Endothelial cell of umbilical vein (primary cell): ENCODE data around the gene CASR. TPM values are rescaled to one million over a fixed set of nuclear protein-coding genes. Genes with fewer than 3 reads are reported as not detected.

ENCODE experiments used
- BruUV-seq: library from RNA; stranded (reverse); fragments of 400-500 nt; replicated peaks from 2 replicates; lab custom pipeline; 2021; lab: Mats Ljungman, UMichigan
- CTCF ChIA-PET: fragments of 300-600, 350-600 bp; sonication (Branson Sonifier 250); formaldehyde crosslinking; loops from one replicate; lab custom pipeline; 2021; ENCODE audit warnings: antibody characterized with exemption, inconsistent platforms; lab: Charles Lee
- POLR2A ChIA-PET: fragments of 300-600, 350-600 bp; sonication (Branson Sonifier 250); formaldehyde crosslinking; loops from one replicate; lab custom pipeline; 2021; ENCODE audit warnings: antibody characterized with exemption, inconsistent platforms; lab: Charles Lee
- DNase-seq: peaks from one replicate; pipeline ENCODE4 v3.0.0-alpha.2; 2011; ENCODE audit warnings: low read depth, low spot score
- FAIRE-seq: peaks from 2 replicates; lab custom pipeline; 2011; peaks lifted over from hg19 to GRCh38; lab: Jason Lieb, UNC
- H2AFZ ChIP-seq: 2 replicates; pipeline ENCODE4 v1.6.0; 2012; ENCODE audit warnings: low read depth, low read length, control low read depth, inconsistent platforms
- H3K27ac ChIP-seq: 2 replicates; pipeline ENCODE4 v1.5.1; 2011; ENCODE audit warnings: low read depth, mild to moderate bottlenecking, control low read depth, low read length, moderate library complexity; ENCODE audit not compliant: insufficient read depth
- H3K27me3 ChIP-seq, 2 experiments: 2 replicates each; pipeline versions ENCODE4 v1.6.0 to v1.6.1; 2011; ENCODE audit warnings: low read length in 2 of 2, mixed read lengths in 1 of 2; ENCODE audit not compliant: control insufficient read depth in 2 of 2, insufficient read depth in 2 of 2
- H3K36me3 ChIP-seq, 2 experiments: 2 replicates in 1 of 2; 3 replicates in 1 of 2; pipeline ENCODE4 v1.5.1; 2011; ENCODE audit warnings: low read length in 2 of 2, mild to moderate bottlenecking in 1 of 2, moderate library complexity in 1 of 2; ENCODE audit not compliant: control insufficient read depth in 2 of 2, insufficient read depth in 2 of 2; ENCODE audit errors: extremely low read depth in 1 of 2
- H3K4me1 ChIP-seq: 3 replicates; pipeline ENCODE4 v1.5.1; 2011; ENCODE audit warnings: mild to moderate bottlenecking, low read length; ENCODE audit not compliant: control insufficient read depth, insufficient read depth; ENCODE audit errors: extremely low read depth
- H3K4me2 ChIP-seq: 2 replicates; pipeline ENCODE4 v1.6.1; 2011; ENCODE audit warnings: low read length, control low read depth, mixed read lengths; ENCODE audit not compliant: insufficient read depth
- H3K4me3 ChIP-seq, 3 experiments: fragments of 200-600 bp in 1 of 3; sonication (generic), shearing (Covaris generic) in 1 of 3; replicated peaks in 1 of 3; 2 replicates each; pipeline ENCODE4 v1.5.1; 2011 to 2016; ENCODE audit warnings: control low read depth in 3 of 3, low read length in 3 of 3, mild to moderate bottlenecking in 2 of 3, inconsistent platforms in 1 of 3, low read depth in 1 of 3, moderate library complexity in 1 of 3; ENCODE audit not compliant: insufficient read depth in 1 of 3
- H3K79me2 ChIP-seq: 2 replicates; pipeline ENCODE4 v1.6.0; 2012; ENCODE audit warnings: low read length, inconsistent platforms; ENCODE audit not compliant: control insufficient read depth, insufficient read depth
- H3K9ac ChIP-seq: replicated peaks from 2 replicates; pipeline ENCODE3; 2011; ENCODE audit warnings: low read length, control low read depth; ENCODE audit not compliant: insufficient read depth; ENCODE audit errors: extremely low read depth
- H3K9me1 ChIP-seq: replicated peaks from 3 replicates; pipeline ENCODE4 v1.6.0; 2011; ENCODE audit warnings: mild to moderate bottlenecking, low read length; ENCODE audit not compliant: control insufficient read depth, insufficient read depth; ENCODE audit errors: extremely low read depth
- H3K9me3 ChIP-seq: replicated peaks from 2 replicates; pipeline ENCODE4 v1.5.1; 2012; ENCODE audit warnings: low read length, inconsistent platforms; ENCODE audit not compliant: control insufficient read depth, insufficient read depth
- H4K20me1 ChIP-seq: replicated peaks from 2 replicates; pipeline ENCODE3; 2011; ENCODE audit warnings: mild to moderate bottlenecking, low read length; ENCODE audit not compliant: control insufficient read depth, insufficient read depth; ENCODE audit errors: extremely low read depth
- EZH2 ChIP-seq: IDR thresholded peaks from 2 replicates; pipeline ENCODE4 v1.6.1; 2012; ENCODE audit warnings: borderline replicate concordance, low read depth, mild to moderate bottlenecking, moderate library complexity, low read length, inconsistent platforms; ENCODE audit not compliant: severe bottlenecking
- FOS ChIP-seq: IDR thresholded peaks from 2 replicates; pipeline ENCODE4 v1.6.1; 2011; ENCODE audit warnings: mild to moderate bottlenecking, low read length, moderate library complexity, borderline replicate concordance; ENCODE audit not compliant: insufficient read depth
- GATA2 ChIP-seq: IDR thresholded peaks from 2 replicates; pipeline ENCODE4 v1.7.0; 2011; ENCODE audit warnings: low read depth, mild to moderate bottlenecking, moderate library complexity, mixed read lengths, low read length; ENCODE audit not compliant: insufficient read length, insufficient read depth
- JUN ChIP-seq: IDR thresholded peaks from 2 replicates; pipeline ENCODE4 v1.6.1; 2011; ENCODE audit warnings: borderline replicate concordance, low read depth; ENCODE audit not compliant: insufficient read length, insufficient read depth
- MYC ChIP-seq: IDR thresholded peaks from one replicate; pipeline ENCODE4 v1.6.1; 2011; ENCODE audit warnings: mild to moderate bottlenecking, low read depth, low read length
- POLR2A ChIP-seq: IDR thresholded peaks from 2 replicates; pipeline ENCODE4 v1.6.1; 2012; ENCODE audit warnings: low read depth, mild to moderate bottlenecking, control low read depth, low read length
- POLR2AphosphoS5 ChIP-seq: IDR thresholded peaks from 2 replicates; pipeline ENCODE4 v1.6.1; 2012; ENCODE audit warnings: low read depth, mild to moderate bottlenecking, control low read depth, low read length, moderate library complexity; ENCODE audit not compliant: insufficient read depth
- dilution Hi-C: fragments of 300-500 bp; cut with MboI; formaldehyde crosslinking; loops from one replicate; pipeline ENCODE4 v1.15.0; 2019; ENCODE audit warnings: low sequenced_read_pairs; ENCODE audit not compliant: extremely low pct_ligation_motif_present
- intact Hi-C: fragments of 100-400 bp; cut with micrococcal nuclease; formaldehyde crosslinking; loops from one replicate; pipeline ENCODE4 v1.10.0; 2022
- polyA plus RNA-seq, 4 experiments: library from polyadenylated mRNA; depleted of rRNA in 3 of 4; stranded (reverse) in 3 of 4; unstranded in 1 of 4; fragments of >200 nt; gene quantifications; 2 replicates each; pipeline versions ENCODE4 v1.2.1 to v1.2.3, GENCODE V29; 2011 to 2012; ENCODE audit warnings: missing spikeins in 1 of 4
- total RNA-seq: library from RNA; stranded (reverse); gene quantifications from 2 replicates; pipeline ENCODE4 v1.2.3, GENCODE V29; 2021
- TF ChIP-seq, protein P1 (sequence below): IDR thresholded peaks from 2 replicates; pipeline ENCODE4 v1.6.1; 2011; ENCODE audit not compliant: insufficient read depth, insufficient read length
- TF ChIP-seq, protein P2 (sequence below), 2 donors: IDR thresholded peaks; 1 replicate in 1 of 2; 2 replicates in 1 of 2; pipeline ENCODE4 v1.5.1; 2011; ENCODE audit warnings: low read length in 2 of 2, mild to moderate bottlenecking in 2 of 2, moderate library complexity in 2 of 2, control low read depth in 1 of 2, inconsistent platforms in 1 of 2, low read depth in 1 of 2; ENCODE audit not compliant: insufficient read depth in 1 of 2; ENCODE audit errors: extremely low read depth in 1 of 2

The CASR gene
- total and polyA plus RNA-seq, 2 donors (not counting 3 experiments of a cell fraction or from before 2014, with no cell fraction given), result not detected

DNA sequence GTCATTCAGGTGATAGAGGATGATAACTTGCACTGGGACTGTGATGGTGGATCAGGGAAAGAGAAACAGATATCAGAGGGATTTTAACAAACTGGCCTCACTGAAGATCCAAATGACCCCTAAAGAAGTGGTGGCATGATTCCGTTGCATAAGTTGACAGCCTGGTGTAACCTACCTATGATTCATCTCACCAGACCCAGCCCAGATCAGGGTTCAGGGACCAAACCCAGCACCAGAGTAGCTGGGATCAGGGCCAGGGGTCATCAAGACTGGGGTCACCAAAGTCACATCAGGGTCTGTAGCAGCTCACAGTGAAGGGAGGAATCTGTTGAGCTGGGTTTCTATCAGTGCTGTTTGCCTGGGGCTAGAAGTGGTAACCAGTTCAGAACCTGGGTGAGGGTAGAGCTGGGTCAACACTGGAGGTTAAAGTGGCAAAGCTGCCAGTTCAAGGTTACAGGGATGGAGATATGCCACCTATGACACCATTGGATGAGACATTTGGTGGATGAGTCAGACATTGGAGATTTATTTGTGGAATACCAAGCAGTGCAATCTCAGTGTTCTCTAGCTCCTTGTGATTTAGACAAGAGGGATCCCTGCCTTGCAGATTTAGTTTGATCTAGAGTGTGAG lies 35.9 kb downstream of the CASR start:
- Histone ChIP-seq H3K9ac (no peak overlapping the region), H2AFZ (no peak overlapping the region), H3K36me3 (no peaks in the 10 kb centered on the region), H4K20me1 (no peaks in the 10 kb centered on the region), H3K4me3 (no peak overlapping the region), H3K4me1 (no peaks in the 10 kb centered on the region), H3K9me1 (no peaks in the 10 kb centered on the region), H3K9me3 (no peaks in the 10 kb centered on the region), H3K79me2 (no peaks in the 10 kb centered on the region), H3K27ac (no peak overlapping the region), H3K4me2 (no peak overlapping the region), H3K27me3 (peaks cover 0 to 2% of the 10 kb centered on the region in 2 experiments)
- ChIA-PET POLR2A (no interaction called here), CTCF (no interaction called here)
- intact Hi-C loops, result no loop called here
- DNase-seq, result no peak
- BruUV-seq, result no TSS peak
- FAIRE-seq, result no peak
- dilution Hi-C loops, result no loop called here
- TF ChIP-seq MYC, result no peak
- no peak for TF ChIP-seq POLR2AphosphoS5
- TF ChIP-seq, protein P1, sequence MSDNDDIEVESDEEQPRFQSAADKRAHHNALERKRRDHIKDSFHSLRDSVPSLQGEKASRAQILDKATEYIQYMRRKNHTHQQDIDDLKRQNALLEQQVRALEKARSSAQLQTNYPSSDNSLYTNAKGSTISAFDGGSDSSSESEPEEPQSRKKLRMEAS, result no peak
- no peak for TF ChIP-seq GATA2
- TF ChIP-seq JUN, result no peak
- TF ChIP-seq FOS, result no peak
- TF ChIP-seq, protein P2, sequence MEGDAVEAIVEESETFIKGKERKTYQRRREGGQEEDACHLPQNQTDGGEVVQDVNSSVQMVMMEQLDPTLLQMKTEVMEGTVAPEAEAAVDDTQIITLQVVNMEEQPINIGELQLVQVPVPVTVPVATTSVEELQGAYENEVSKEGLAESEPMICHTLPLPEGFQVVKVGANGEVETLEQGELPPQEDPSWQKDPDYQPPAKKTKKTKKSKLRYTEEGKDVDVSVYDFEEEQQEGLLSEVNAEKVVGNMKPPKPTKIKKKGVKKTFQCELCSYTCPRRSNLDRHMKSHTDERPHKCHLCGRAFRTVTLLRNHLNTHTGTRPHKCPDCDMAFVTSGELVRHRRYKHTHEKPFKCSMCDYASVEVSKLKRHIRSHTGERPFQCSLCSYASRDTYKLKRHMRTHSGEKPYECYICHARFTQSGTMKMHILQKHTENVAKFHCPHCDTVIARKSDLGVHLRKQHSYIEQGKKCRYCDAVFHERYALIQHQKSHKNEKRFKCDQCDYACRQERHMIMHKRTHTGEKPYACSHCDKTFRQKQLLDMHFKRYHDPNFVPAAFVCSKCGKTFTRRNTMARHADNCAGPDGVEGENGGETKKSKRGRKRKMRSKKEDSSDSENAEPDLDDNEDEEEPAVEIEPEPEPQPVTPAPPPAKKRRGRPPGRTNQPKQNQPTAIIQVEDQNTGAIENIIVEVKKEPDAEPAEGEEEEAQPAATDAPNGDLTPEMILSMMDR (IDR thresholded peaks at IDR 0.05; ENCODE audit: extremely low read depth in 1 of 2, insufficient read depth in 1 of 2, low read depth in 1 of 2, low read length in 2 of 2), result no peak
- no peak for TF ChIP-seq POLR2A
- no peak for TF ChIP-seq EZH2
